Osteoblast (primary cell): Measurements from ENCODE around the gene KCTD10. TPM values are rescaled to one million over a fixed set of nuclear protein-coding genes. Genes with fewer than 3 reads are reported as not detected.

ENCODE experiments used
- DNase-seq: peaks from one replicate; pipeline ENCODE4 v3.0.0; 2011; ENCODE audit warnings: low spot score, mixed read lengths; ENCODE audit not compliant: insufficient read length; ENCODE audit errors: missing footprints
- H2AFZ ChIP-seq: 2 replicates; pipeline ENCODE4 v1.6.0; 2011; ENCODE audit warnings: mild to moderate bottlenecking, low read length
- H3K27ac ChIP-seq: 2 replicates; pipeline ENCODE4 v1.5.1; 2011; ENCODE audit warnings: mild to moderate bottlenecking, low read depth, low read length, moderate library complexity
- H3K27me3 ChIP-seq: 2 replicates; pipeline ENCODE4 v1.6.0; 2012; ENCODE audit warnings: mild to moderate bottlenecking, control low read depth, inconsistent platforms, low read length, moderate library complexity; ENCODE audit not compliant: insufficient read depth
- H3K36me3 ChIP-seq: 2 replicates; pipeline ENCODE4 v1.5.1; 2011; ENCODE audit warnings: mild to moderate bottlenecking, low read length, control low read depth, moderate library complexity; ENCODE audit not compliant: insufficient read depth
- H3K4me1 ChIP-seq: 2 replicates; pipeline ENCODE4 v1.5.1; 2011; ENCODE audit warnings: mild to moderate bottlenecking, low read length, control low read depth, moderate library complexity; ENCODE audit not compliant: insufficient read depth
- H3K4me2 ChIP-seq: 2 replicates; pipeline ENCODE4 v1.6.0; 2011; ENCODE audit warnings: mild to moderate bottlenecking, low read length; ENCODE audit not compliant: insufficient read depth
- H3K4me3 ChIP-seq: fragments of 200-600 bp; sonication (generic); 3 replicates; pipeline ENCODE4 v1.5.1; 2012; ENCODE audit warnings: mild to moderate bottlenecking, low read length, inconsistent platforms; ENCODE audit not compliant: insufficient read depth
- H3K79me2 ChIP-seq: 2 replicates; pipeline ENCODE4 v1.6.0; 2012; ENCODE audit warnings: mild to moderate bottlenecking, low read length, control low read depth, inconsistent platforms; ENCODE audit not compliant: insufficient read depth
- H3K9me3 ChIP-seq: 2 replicates; pipeline ENCODE4 v1.5.1; 2011; ENCODE audit warnings: low read depth, low read length, control low read depth
- H4K20me1 ChIP-seq: 2 replicates; pipeline ENCODE4 v1.6.0; 2012; ENCODE audit warnings: mild to moderate bottlenecking, low read length, control low read depth; ENCODE audit not compliant: insufficient read depth
- CTCF ChIP-seq: IDR thresholded peaks from 2 replicates; pipeline ENCODE4 v1.5.1; 2011; ENCODE audit warnings: mild to moderate bottlenecking, low read depth, low read length, moderate library complexity; ENCODE audit errors: extremely low read depth
- total RNA-seq: library from RNA; depleted of rRNA; stranded (reverse); fragments of >200 nt; gene quantifications from 2 replicates; pipeline ENCODE4 v1.2.3, GENCODE V29; 2012

KCTD10 gene
- total RNA-seq, 1 donor = 102 TPM

- Histone ChIP-seq H3K27ac (no peak overlapping the region), H2AFZ (no peak overlapping the region), H3K4me1 (peaks cover 15% of the 10 kb centered on the region), H3K4me3 (no peak overlapping the region), H4K20me1 (no peaks in the 10 kb centered on the region), H3K36me3 (peaks cover 48% of the 10 kb centered on the region), H3K27me3 (no peaks in the 10 kb centered on the region), H3K9me3 (no peaks in the 10 kb centered on the region), H3K79me2 (no peaks in the 10 kb centered on the region), H3K4me2 (no peak overlapping the region)
- TF ChIP-seq CTCF = no peak
- DNase-seq = no peak
Observed at GRCh38 chr12:109523504-109523903, 46.4 kb upstream of the KCTD10 start.

GRCh38 chr12:109523071-109523470 is 46.0 kb upstream of the KCTD10 start:
- H3K4me1 ChIP-seq = peaks cover 17% of the 10 kb centered on the region
- H4K20me1 ChIP-seq = no peaks in the 10 kb centered on the region
- H3K4me3 ChIP-seq = no peak overlapping the region
- H3K4me2 ChIP-seq = no peak overlapping the region
- H3K9me3 ChIP-seq = no peaks in the 10 kb centered on the region
- no peaks in the 10 kb centered on the region for H3K27me3 ChIP-seq
- H3K79me2 ChIP-seq = no peaks in the 10 kb centered on the region
- no peak for TF ChIP-seq CTCF
- no peak overlapping the region for H2AFZ ChIP-seq
- DNase-seq = no peak
- H3K27ac ChIP-seq = no peak overlapping the region
- H3K36me3 ChIP-seq = peaks cover 52% of the 10 kb centered on the region

- no peak overlapping the region for H3K4me2 ChIP-seq
- no peak overlapping the region for H3K27ac ChIP-seq
- H2AFZ ChIP-seq = no peak overlapping the region
- H3K36me3 ChIP-seq = peaks cover 59% of the 10 kb centered on the region
- TF ChIP-seq CTCF = no peak
- no peaks in the 10 kb centered on the region for H3K9me3 ChIP-seq
- H3K4me3 ChIP-seq = no peak overlapping the region
- no peaks in the 10 kb centered on the region for H3K27me3 ChIP-seq
- H3K4me1 ChIP-seq = peaks cover 17% of the 10 kb centered on the region
- no peaks in the 10 kb centered on the region for H4K20me1 ChIP-seq
- no peak for DNase-seq
- H3K79me2 ChIP-seq = no peaks in the 10 kb centered on the region
Observed at GRCh38 chr12:109521831-109522230, 44.7 kb upstream of the KCTD10 start.

- peaks cover 61% of the 10 kb centered on the region for H3K36me3 ChIP-seq
- H3K4me2 ChIP-seq = peak overlapping the region; percentile 51
- H2AFZ ChIP-seq = no peak overlapping the region
Observed at GRCh38 chr12:109519787-109520186, 42.7 kb upstream of the KCTD10 start.

More at GRCh38 chr12:109519787-109520186, 42.7 kb upstream of the KCTD10 start:
- H4K20me1 ChIP-seq = no peaks in the 10 kb centered on the region
- H3K4me3 ChIP-seq = no peak overlapping the region
- no peaks in the 10 kb centered on the region for H3K9me3 ChIP-seq
- no peak for TF ChIP-seq CTCF
- H3K27ac ChIP-seq = peak overlapping the region; percentile 80
- peaks cover 17% of the 10 kb centered on the region for H3K4me1 ChIP-seq
- H3K27me3 ChIP-seq = no peaks in the 10 kb centered on the region
- no peak for DNase-seq
- H3K79me2 ChIP-seq = no peaks in the 10 kb centered on the region
